Fibroblast of villous mesenchyme (primary cell): ENCODE results near the gene NIFK. TPM values are rescaled to one million over a fixed set of nuclear protein-coding genes. Genes with fewer than 3 reads are reported as not detected.
"Not testable (repeated sequence)": the region's sequence is repeated elsewhere in the genome, so short reads cannot be mapped to it uniquely, and the experiment has no call there.

ENCODE experiments used
- DNase-seq: peaks from one replicate; pipeline ENCODE4 v3.0.0-alpha.2; 2010; ENCODE audit warnings: low read depth
- H3K4me3 ChIP-seq: 2 replicates; pipeline ENCODE4 v1.5.1; 2011; ENCODE audit warnings: low read depth, mild to moderate bottlenecking, low read length
- total RNA-seq: library from RNA; depleted of rRNA; stranded (reverse); fragments of >200 nt; gene quantifications from 2 replicates; pipeline ENCODE4 v1.2.3, GENCODE V29; 2012
- TF ChIP-seq, protein P1 (sequence below): IDR thresholded peaks from 2 replicates; pipeline ENCODE4 v1.5.1; 2012; ENCODE audit warnings: low read depth, mild to moderate bottlenecking, low read length; ENCODE audit not compliant: insufficient read depth

NIFK gene
- total RNA-seq, 1 donor = 50.1 TPM

DNA sequence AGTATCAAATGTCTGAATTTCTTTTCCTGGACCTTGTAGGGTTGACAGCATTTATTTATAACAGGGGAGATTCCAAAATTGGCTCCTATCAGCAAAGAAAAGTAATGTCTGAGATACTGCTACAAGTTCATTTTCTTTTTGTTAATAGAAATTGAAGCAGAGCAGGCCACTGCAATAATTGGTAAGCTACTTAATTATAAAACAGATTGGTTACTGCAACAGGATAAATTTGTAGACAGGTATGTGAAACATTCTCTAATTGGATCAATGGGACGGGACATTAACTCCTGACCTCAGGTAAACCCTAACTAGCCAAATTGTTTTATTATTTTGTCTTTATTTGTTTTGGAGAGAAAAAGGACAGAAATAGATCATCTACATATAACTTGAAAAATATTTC is 20.5 kb downstream of the NIFK start:
- TF ChIP-seq, protein P1, sequence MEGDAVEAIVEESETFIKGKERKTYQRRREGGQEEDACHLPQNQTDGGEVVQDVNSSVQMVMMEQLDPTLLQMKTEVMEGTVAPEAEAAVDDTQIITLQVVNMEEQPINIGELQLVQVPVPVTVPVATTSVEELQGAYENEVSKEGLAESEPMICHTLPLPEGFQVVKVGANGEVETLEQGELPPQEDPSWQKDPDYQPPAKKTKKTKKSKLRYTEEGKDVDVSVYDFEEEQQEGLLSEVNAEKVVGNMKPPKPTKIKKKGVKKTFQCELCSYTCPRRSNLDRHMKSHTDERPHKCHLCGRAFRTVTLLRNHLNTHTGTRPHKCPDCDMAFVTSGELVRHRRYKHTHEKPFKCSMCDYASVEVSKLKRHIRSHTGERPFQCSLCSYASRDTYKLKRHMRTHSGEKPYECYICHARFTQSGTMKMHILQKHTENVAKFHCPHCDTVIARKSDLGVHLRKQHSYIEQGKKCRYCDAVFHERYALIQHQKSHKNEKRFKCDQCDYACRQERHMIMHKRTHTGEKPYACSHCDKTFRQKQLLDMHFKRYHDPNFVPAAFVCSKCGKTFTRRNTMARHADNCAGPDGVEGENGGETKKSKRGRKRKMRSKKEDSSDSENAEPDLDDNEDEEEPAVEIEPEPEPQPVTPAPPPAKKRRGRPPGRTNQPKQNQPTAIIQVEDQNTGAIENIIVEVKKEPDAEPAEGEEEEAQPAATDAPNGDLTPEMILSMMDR = no peak
- no peak for DNase-seq
- no peak overlapping the region for H3K4me3 ChIP-seq

DNA sequence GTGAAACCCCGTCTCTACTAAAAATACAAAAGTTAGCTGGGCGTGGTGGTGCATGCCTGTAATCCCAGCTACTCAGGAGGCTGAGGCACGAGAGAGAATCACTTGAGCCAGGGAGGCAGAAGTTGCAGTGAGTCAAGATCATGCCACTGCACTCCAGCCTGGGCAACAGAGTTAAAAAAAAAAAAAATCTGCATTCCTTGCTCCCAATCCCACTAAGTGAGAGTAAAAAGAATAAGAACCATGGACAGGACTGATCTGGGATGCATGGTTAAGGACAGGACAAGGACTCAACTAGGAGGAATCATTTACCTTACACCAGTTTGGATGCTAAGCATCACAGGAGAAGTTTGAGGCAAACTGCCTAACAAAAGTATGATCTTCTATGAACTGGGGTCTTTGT is 25.2 kb downstream of the NIFK start:
- H3K4me3 ChIP-seq, DNase-seq: not testable (repeated sequence)

DNA sequence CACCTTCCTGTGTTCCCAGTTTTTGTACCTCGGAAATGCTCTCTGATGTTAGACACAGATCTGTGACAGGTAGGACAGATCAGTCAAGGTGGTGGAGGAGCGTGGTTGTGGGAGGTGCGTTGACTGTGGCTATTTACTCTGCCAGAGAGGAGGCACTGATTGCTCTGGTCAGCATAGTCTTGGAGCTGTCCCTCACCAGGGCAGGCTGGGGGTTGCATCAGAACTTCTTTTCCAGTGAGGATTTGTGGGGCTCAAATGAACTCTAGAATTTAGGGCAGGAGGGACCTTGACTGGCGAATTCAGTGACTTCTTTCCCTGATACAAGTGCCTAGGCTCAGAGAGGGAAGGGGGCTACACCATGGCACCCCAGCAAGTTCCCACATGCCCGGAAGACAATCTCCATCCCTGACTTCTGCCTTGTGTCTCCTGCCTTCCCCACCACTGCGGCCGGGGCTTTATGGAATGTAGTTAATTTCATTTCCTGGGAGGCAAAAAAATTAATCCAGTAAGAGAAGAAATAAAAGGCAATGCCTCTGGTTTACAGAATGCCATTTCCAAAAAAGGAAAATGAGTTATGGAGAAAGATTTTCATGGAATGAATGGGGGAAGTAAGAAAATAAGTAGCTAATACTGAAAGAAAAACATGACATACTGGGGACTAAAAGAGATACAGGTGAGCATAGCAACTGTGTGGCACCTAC is 26.1 kb downstream of the NIFK start:
- no peak for DNase-seq
- H3K4me3 ChIP-seq = no peak overlapping the region
- TF ChIP-seq, protein P1 = no peak

DNA sequence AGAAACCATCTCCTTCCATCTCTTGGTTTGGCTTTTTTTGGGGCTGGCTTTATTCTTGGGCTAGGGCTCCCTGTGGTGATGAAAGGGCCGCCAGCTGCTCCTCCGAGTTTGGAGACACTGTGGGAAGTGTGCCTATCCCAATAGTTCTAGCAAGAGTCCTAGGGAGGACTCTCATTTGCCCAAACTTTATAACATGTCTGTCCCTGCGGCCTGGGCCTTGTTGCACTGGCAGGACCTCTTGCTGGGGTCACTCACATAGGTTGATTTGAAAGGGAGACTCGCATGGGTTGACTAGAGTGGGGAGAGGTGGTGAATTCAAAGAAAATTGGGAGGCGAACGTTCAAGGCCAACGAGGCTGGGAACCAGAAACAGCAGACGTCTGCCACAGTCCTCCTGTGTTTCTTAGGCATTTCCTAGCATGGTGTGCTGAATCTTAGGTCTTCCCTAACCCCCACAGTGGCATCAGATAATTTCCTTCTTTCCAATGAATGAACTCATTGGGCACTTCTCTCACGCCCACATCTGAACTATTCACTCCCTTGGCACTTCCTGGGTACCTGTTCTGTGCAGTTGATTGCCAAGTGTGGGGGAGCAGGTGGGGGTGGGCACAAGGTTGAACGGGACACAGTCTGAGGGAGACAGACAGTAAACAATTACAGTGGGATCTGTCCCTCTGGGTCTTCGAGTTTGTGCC is 26.8 kb downstream of the NIFK start:
- TF ChIP-seq, protein P1 = no peak
- no peak overlapping the region for H3K4me3 ChIP-seq
- DNase-seq = no peak

DNA sequence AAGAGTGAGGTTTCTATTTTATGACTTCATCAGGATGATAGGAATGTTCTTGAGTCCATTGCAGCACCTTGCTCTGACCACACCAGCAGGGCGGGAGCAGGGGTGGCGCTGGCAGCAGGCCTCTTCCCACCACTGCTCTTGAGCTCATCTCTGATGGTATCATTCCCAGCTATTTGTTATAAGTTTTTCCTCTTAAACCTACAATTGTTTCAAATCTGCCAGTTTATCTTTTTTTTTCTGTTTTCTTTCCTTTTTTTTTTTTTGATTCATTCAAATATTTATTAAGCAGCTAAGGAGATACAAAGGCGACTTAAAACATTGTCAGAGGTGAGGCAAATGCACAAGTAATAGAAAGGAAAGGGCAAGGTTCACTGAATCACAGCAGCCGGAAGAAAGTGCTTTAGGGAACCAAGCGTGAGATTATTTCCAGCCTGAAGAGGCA is 28.7 kb downstream of the NIFK start:
- DNase-seq = no peak
- TF ChIP-seq, protein P1 = no peak
- no peak overlapping the region for H3K4me3 ChIP-seq

DNA sequence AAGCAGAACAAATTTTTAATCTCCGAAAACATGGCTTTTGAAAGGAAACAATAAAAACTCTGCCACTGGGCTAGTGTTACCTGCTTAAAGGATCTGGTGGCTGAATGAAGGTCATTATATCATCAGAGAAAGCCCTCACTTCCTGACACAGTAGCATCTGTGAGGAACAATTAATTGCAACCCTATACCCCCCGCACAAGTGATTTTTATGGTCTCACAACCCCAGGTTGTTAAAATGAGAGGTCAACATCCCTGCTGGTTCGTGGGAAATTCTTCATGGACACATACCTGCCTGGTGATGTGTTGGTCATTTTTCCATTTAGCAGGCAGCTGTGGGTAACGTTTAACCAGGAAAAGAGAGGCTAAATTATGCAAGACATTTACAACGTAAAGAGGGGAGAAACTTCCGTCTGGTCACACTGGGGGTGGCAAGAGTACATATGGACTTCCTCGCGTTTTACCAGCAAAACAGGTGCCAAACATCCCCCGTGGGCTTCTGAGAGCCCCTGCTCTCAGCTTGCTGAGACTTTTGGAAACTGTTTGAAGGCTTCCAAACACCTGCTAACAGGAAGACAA is 29.2 kb downstream of the NIFK start:
- H3K4me3 ChIP-seq = no peak overlapping the region
- no peak for DNase-seq
- TF ChIP-seq, protein P1 = no peak

DNA sequence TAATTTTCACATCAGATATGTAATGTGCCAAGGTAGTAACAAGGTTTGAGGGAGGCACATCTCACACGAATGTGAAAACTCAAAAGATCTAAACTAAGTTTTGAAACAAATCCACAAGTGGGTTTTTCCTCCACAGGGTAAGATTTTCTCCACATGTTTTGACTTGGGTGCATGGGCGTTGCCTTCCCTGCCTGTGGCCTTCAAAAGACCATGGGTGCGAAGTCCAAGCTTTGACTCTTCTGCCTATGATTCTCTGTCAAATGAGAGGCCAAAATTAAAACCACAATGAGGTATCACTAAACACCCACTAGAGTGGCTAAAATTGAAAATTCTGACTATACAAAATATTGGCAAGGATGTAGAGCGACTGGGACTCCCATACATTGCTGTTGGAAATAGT is 30.7 kb downstream of the NIFK start:
- DNase-seq = no peak
- TF ChIP-seq, protein P1 = no peak
- no peak overlapping the region for H3K4me3 ChIP-seq
